GM21717 (cell line): ENCODE data around the gene B3GNT8.
"Not testable (repeated sequence)": the region's sequence is repeated elsewhere in the genome, so short reads cannot be mapped to it uniquely, and the experiment has no call there.

Experiments used
- ATAC-seq: cut with Tn5 transposase; IDR thresholded peaks from one replicate; pipeline ENCODE4 v1.9.1; 2021; ENCODE audit warnings: mild to moderate bottlenecking, moderate library complexity; ENCODE audit not compliant: unreplicated experiment

B3GNT8 gene, protein sequence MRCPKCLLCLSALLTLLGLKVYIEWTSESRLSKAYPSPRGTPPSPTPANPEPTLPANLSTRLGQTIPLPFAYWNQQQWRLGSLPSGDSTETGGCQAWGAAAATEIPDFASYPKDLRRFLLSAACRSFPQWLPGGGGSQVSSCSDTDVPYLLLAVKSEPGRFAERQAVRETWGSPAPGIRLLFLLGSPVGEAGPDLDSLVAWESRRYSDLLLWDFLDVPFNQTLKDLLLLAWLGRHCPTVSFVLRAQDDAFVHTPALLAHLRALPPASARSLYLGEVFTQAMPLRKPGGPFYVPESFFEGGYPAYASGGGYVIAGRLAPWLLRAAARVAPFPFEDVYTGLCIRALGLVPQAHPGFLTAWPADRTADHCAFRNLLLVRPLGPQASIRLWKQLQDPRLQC

GRCh38 chr19:41426952-41427646 is at the start of gene B3GNT8:
Gene B3GNT8, minus strand, starts transcription at chr19:41427374. Its CDS starts 596 bp downstream, at chr19:41426778.
- ATAC-seq = no peak

DNA sequence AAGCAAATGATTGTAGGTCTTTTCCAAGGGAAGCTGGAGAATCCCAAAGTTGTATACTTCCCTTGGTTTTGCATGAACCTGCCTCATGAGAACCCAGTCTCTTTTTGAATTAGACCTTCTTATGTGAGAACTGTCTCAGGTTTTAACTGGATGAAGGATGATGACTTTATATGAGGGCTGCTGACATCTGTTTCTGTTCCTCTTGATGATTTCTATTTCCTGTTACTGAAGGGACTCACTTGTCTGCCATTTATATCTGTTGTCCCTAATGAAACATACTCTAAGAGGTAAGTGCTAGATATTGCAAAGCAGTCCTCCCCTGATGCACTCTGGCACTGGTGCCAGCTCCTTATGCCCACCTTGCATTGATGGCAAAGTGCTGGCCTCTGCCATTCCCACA is 49.4 kb upstream of the B3GNT8 start:
- ATAC-seq = no peak

DNA sequence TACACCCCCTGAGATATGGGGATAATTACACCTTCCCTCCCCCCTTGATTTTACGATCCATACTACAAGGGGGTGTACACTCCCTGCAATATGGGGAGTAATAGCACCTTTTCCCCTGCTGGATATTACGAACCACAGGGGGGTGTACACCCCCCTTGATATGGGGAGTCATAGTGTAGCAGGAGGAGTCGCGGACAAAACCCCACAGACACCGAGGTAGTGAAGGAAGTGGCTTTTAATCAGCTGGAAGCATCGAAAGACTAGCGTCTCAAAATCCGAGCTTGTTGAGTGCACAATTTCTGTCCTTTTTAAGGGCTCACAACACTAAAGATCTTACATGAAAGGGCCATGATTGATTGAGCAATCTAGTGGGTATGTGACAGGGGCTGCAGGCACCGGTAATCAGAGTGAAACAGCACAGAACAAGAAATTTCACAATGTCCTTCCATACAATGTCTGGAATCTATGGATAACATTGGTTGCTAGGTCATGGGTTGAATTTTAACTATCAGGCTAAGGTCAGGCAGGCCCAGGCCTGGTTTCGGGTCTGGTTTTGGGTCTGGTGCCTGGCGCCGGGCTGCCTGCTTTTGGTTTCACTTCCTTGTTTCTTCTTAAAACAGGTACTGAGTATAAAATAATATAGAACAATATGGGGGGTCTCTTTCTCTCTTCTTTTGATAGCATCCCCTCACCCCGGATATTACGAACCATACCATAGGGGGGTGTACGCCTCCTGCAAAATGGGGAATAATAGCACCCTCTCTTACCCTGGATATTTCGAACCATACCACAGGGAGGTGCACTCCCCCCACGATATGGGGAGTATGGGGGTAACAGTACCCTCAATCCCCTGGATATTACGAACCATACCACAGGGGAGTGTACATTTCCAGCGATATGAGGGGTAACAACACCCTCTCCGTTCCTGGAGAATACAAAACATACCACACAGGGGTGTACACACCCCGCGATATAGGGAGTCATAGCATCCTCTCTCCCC is 36.4 kb upstream of the B3GNT8 start:
- ATAC-seq = not testable (repeated sequence)

DNA sequence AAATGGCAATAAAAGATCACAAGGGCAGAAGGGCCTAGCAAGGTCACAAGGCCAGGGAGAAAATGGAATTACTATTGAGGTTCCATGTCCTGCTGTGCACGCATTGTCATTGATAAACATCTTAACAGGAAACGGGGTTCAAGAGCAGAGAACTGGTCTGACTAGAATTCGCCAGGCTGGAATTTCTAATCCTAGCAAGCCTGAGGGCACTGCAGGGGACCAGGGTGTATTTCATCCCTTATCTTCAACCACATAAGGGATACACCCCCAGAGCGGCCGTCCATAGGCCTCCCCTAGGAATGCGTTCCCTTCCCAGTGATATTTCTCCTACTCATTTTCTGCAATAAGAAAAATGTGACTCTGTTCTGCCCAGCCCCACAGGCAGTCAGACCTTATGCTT is 35.3 kb upstream of the B3GNT8 start:
- no peak for ATAC-seq

- ATAC-seq = no peak
Measured at GRCh38 chr19:41457241-41457640, 30.1 kb upstream of the B3GNT8 start.

- no peak for ATAC-seq
Measured at GRCh38 chr19:41456342-41456918, 29.3 kb upstream of the B3GNT8 start.

- ATAC-seq = no peak
Measured at GRCh38 chr19:41455936-41456335, 28.8 kb upstream of the B3GNT8 start.

GRCh38 chr19:41452584-41453275 is 25.6 kb upstream of the B3GNT8 start:
- ATAC-seq = no peak

DNA sequence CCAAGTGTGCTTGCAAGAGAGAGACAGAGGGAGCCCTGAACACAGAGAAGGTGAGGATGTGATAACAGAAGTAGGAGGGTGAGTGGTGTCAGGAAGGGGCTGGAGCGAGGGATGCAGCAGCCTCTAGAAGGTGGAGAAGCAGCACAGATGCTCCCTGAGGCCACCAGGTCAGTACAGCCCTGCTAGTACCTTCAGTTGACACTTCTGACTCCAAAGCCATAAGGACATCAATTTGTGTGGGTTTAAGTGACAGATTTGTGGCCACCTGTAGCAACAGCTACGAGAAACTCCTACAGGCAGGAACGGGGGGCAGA is 22.6 kb upstream of the B3GNT8 start:
- ATAC-seq = no peak

DNA sequence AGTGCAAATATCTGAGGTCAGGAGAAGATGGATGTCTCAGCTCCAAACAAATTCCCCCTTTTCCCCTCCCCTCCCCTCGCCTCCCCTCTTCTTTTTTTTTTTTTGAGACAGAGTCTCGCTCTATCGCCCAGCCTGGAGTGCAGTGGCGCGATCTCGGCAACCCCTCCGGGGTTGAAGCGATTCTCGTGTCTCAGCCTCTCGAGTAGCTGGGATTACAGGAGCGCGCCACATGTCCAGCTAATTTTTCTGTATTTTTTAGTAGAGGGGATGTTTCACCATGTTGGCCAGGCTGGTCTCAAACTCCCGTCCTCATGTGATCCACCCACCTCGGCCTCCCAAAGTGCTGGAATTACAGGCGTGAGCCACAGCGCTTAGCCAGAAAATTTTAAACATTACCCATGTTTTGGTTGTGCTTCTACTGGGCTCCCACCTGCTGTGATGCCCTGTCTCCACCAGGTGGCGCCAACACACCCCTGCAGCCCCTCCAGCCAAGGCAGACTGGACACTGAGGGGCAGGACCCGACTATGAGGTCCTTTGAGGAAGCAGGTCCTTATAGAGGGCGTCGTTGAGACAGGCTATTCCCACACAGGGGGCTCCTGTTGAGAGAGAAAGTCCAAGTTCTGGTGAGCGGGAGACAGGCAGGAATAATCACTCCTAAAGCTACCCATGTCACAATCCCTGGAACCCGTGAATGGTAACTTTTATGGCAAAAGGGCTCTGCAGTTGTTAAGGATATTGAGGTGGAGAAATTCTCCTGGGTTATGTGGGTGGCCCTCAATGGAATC is 22.1 kb upstream of the B3GNT8 start:
- ATAC-seq = no peak

- ATAC-seq = no peak
Measured at GRCh38 chr19:41447732-41448332, 20.7 kb upstream of the B3GNT8 start.

GRCh38 chr19:41445575-41445974 is 18.4 kb upstream of the B3GNT8 start:
- ATAC-seq = no peak

- ATAC-seq = no peak
Measured at GRCh38 chr19:41443813-41444455, 16.8 kb upstream of the B3GNT8 start.

GRCh38 chr19:41442473-41443355 is 15.5 kb upstream of the B3GNT8 start, which contains the start of gene ERICH4:
Gene ERICH4, plus strand, starts transcription at chr19:41443156. Its CDS starts 14 bp downstream, at chr19:41443170.
- ATAC-seq = no peak

DNA sequence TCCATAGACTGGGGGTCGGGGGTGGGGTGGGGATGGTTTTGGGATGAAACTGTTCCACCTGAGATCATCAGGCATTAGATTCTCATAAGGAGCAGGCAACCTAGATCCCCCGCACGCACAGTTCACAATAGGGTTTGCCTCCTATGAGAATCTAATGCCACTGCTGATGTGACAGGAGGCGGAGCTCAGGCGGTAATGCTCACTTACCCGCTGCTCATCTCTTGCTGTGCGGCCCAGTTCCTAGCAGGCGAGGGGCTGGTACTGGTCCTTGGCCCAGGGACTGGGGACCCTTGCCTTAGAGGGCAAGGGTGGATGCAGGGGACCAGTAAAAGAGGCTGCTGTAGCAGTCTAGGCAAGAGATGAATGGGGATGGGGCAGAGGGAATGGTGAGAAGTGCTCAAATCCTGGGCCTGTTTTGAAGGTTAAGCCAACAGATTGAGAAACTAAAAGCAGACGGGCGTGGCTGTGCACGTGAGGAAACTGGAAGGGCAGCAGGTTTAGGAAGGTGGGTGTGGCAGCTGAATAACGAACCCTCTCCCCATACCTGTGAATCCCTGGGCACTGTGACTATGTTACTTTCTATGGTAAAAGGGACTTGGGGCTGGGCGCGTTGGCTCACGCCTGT is 14.3 kb upstream of the B3GNT8 start:
- ATAC-seq = no peak

- ATAC-seq = peak; percentile 72
Measured at GRCh38 chr19:41439441-41440222, 12.5 kb upstream of the B3GNT8 start, which contains the start of gene DMAC2. Gene DMAC2, minus strand, starts transcription at chr19:41439912. Its CDS starts 13 bp downstream, at chr19:41439899.
